Endodermal cell (in vitro differentiated cells): ENCODE measurements around the gene PC. TPM values are rescaled to one million over a fixed set of nuclear protein-coding genes. Genes with fewer than 3 reads are reported as not detected.

Experiments
- DNase-seq: peaks from one replicate; pipeline ENCODE4 v3.0.0-alpha.2; 2017
- H3K27ac ChIP-seq: 2 replicates; pipeline ENCODE4 v1.5.1; 2013; ENCODE audit warnings: mild to moderate bottlenecking, low read depth, low read length, moderate library complexity
- H3K27me3 ChIP-seq: 2 replicates; pipeline ENCODE4 v1.6.1; 2013; ENCODE audit warnings: mild to moderate bottlenecking, low read length, moderate library complexity; ENCODE audit not compliant: insufficient read depth, control insufficient read depth, poor library complexity, severe bottlenecking
- H3K36me3 ChIP-seq: 2 replicates; pipeline ENCODE4 v1.7.0; 2013; ENCODE audit warnings: mild to moderate bottlenecking, low read length, moderate library complexity; ENCODE audit not compliant: control insufficient read depth, insufficient read depth
- H3K4me1 ChIP-seq: one replicate; pipeline ENCODE4 v1.7.0; 2013; ENCODE audit warnings: low read length; ENCODE audit not compliant: control insufficient read depth, insufficient read depth
- H3K4me3 ChIP-seq: 2 replicates; pipeline ENCODE4 v1.5.1; 2013; ENCODE audit warnings: mild to moderate bottlenecking, low read length, moderate library complexity
- H3K9ac ChIP-seq: 2 replicates; pipeline ENCODE4 v1.6.1; 2013; ENCODE audit warnings: mild to moderate bottlenecking, low read length, moderate library complexity; ENCODE audit not compliant: poor library complexity, severe bottlenecking; ENCODE audit errors: extremely low read depth
- H3K9me3 ChIP-seq: 2 replicates; pipeline ENCODE4 v1.6.1; 2013; ENCODE audit warnings: mild to moderate bottlenecking, low read length, moderate library complexity; ENCODE audit not compliant: control insufficient read depth
- H3K27ac Mint-ChIP-seq: 2 replicates; pipeline ENCODE4 v1.8.0; 2020; ENCODE audit warnings: mixed read lengths
- H3K27me3 Mint-ChIP-seq: 2 replicates; pipeline ENCODE4 v1.8.0; 2021; ENCODE audit warnings: mild to moderate bottlenecking, mixed read lengths; ENCODE audit not compliant: insufficient read depth
- H3K36me3 Mint-ChIP-seq: 2 replicates; pipeline ENCODE4 v1.8.0; 2020; ENCODE audit warnings: low read depth, mixed read lengths
- H3K4me1 Mint-ChIP-seq: 2 replicates; pipeline ENCODE4 v1.8.0; 2020; ENCODE audit warnings: mixed read lengths
- H3K4me3 Mint-ChIP-seq: 2 replicates; pipeline ENCODE4 v1.8.0; 2020; ENCODE audit warnings: mild to moderate bottlenecking, moderate library complexity, mixed read lengths
- H3K9me3 Mint-ChIP-seq: 2 replicates; pipeline ENCODE4 v1.8.0; 2020; ENCODE audit warnings: mild to moderate bottlenecking, mixed read lengths
- WGBS, 2 experiments: methylation state at CpG; one replicate each; pipeline versions ENCODE4 v1.1.5 to v1.1.7; 2013; ENCODE audit warnings: missing lambda C conversion rate in 2 of 2, mixed read lengths in 1 of 2; ENCODE audit not compliant: insufficient coverage in 1 of 2, insufficient read length in 1 of 2; 5-methylcytosine and 5-hydroxymethylcytosine counted together
- total RNA-seq, 2 donors: library from RNA; stranded (reverse); fragmentation: NEBNext Ultra II Directional in 1 of 2; extraction: Animal tissue kit (Norgen Biotek cat#: 25700) in 1 of 2; gene quantifications; 2 replicates in 1 of 2; 3 replicates in 1 of 2; pipeline ENCODE4 v1.2.1, GENCODE V29; 2021
- TF ChIP-seq, protein P1 (sequence below): fragments of 200-600 bp; sonication (generic); conservative IDR thresholded peaks from 2 replicates; pipeline ENCODE4 v1.5.0; 2021; ENCODE audit warnings: antibody characterized with exemption, mild to moderate bottlenecking

The PC gene
- total RNA-seq, 2 donors from 2014 or later = 21.9 to 24.4 TPM

DNA sequence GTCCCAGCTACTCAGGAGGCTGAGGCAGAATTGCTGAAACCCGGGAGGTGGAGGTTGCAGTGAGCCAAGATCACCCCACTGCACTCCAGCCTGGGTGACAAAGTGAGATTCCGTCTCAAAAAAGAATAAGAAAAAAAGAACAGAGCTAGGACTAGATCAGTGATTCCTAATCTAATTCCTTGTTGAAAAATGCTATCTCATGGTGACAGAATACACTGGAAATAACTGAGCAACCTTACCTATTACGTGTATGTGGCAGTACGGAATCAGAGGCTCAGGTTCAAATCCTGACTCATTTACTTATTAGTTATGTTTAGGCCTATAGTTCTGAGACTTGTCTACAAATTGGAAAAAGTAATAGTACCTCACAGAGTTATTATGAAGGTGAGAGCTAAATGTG lies 134.5 kb downstream of the PC start:
- no peak overlapping the region for H3K4me3 ChIP-seq
- no peak overlapping the region for H3K27ac ChIP-seq
- Mint-ChIP-seq H3K36me3 (peaks cover 19% of the 10 kb centered on the region), H3K4me3 (no peak overlapping the region), H3K27ac (no peak overlapping the region), H3K9me3 (no peaks in the 10 kb centered on the region), H3K4me1 (peaks cover 16% of the 10 kb centered on the region), H3K27me3 (no peaks in the 10 kb centered on the region)
- WGBS, 2 experiments = 95 to 97% methylated on average over 3 to 4 of the region's 4 CpGs
- no peak overlapping the region for H3K9ac ChIP-seq
- H3K9me3 ChIP-seq = no peaks in the 10 kb centered on the region
- DNase-seq = no peak
- H3K4me1 ChIP-seq = peaks cover 10% of the 10 kb centered on the region
- H3K36me3 ChIP-seq = peaks cover 17% of the 10 kb centered on the region
- H3K27me3 ChIP-seq = no peaks in the 10 kb centered on the region
- TF ChIP-seq, protein P1, sequence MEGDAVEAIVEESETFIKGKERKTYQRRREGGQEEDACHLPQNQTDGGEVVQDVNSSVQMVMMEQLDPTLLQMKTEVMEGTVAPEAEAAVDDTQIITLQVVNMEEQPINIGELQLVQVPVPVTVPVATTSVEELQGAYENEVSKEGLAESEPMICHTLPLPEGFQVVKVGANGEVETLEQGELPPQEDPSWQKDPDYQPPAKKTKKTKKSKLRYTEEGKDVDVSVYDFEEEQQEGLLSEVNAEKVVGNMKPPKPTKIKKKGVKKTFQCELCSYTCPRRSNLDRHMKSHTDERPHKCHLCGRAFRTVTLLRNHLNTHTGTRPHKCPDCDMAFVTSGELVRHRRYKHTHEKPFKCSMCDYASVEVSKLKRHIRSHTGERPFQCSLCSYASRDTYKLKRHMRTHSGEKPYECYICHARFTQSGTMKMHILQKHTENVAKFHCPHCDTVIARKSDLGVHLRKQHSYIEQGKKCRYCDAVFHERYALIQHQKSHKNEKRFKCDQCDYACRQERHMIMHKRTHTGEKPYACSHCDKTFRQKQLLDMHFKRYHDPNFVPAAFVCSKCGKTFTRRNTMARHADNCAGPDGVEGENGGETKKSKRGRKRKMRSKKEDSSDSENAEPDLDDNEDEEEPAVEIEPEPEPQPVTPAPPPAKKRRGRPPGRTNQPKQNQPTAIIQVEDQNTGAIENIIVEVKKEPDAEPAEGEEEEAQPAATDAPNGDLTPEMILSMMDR = no peak

DNA sequence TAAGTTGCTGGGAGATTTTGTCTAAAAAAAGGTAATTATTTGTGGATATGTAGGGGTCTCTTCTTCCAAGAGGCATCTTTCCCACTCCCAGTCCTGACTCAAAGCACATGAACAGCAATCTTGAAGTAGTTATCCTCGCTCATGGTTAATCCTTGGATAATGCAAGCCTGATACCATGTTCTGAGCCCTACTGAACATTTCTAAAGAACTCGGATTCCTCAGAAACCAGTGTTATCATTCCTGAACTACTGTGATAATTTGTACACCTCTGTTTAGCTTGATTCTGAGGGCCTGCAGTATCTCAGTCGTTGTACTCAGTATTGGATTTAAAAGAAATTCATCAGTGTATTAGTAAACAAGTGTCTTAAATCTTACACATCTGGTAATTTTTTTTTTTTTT lies 137.3 kb downstream of the PC start:
- peaks cover 11% of the 10 kb centered on the region for H3K4me1 ChIP-seq
- no peak overlapping the region for H3K4me3 ChIP-seq
- H3K9me3 Mint-ChIP-seq = no peaks in the 10 kb centered on the region
- H3K27ac Mint-ChIP-seq = no peak overlapping the region
- H3K27me3 ChIP-seq = no peaks in the 10 kb centered on the region
- H3K4me3 Mint-ChIP-seq = no peak overlapping the region
- no peak overlapping the region for H3K27ac ChIP-seq
- no peaks in the 10 kb centered on the region for H3K9me3 ChIP-seq
- H3K9ac ChIP-seq = no peak overlapping the region
- peaks cover 24% of the 10 kb centered on the region for H3K4me1 Mint-ChIP-seq
- 95 to 100% methylated on average over 3 of the region's 3 CpGs for WGBS, 2 experiments
- no peak for DNase-seq
- H3K27me3 Mint-ChIP-seq = no peaks in the 10 kb centered on the region
- TF ChIP-seq, protein P1 = no peak
- H3K36me3 Mint-ChIP-seq = peaks cover 11% of the 10 kb centered on the region
- H3K36me3 ChIP-seq = peaks cover 10% of the 10 kb centered on the region

DNA sequence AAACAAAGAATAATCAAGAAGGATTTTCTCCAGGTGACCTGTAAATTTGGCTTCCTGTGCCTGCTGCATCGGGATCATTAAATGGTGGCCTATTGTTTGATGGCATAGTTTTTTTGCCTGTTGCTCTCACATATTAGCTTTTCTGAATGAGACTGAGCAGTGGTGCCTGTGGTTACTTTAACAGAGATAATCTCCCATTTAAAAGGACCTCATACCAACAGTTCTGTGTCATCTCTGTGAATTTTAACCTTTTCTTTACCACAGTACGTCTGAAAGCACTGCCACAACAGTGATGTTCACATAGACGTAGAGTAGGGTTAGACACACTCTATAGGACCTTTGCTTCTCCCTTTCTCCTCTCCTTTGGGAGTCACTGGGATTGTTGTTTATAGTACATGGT lies 137.8 kb downstream of the PC start:
- Mint-ChIP-seq H3K27ac (no peak overlapping the region), H3K4me1 (peaks cover 24% of the 10 kb centered on the region)

More for the DNA sequence above, 137.8 kb downstream of the PC start:
- Mint-ChIP-seq H3K9me3 (no peaks in the 10 kb centered on the region), H3K27me3 (no peaks in the 10 kb centered on the region), H3K4me3 (no peak overlapping the region), H3K36me3 (peaks cover 12% of the 10 kb centered on the region)
- TF ChIP-seq, protein P1 = no peak
- Histone ChIP-seq H3K36me3 (peaks cover 10% of the 10 kb centered on the region), H3K9ac (no peak overlapping the region), H3K4me3 (no peak overlapping the region), H3K9me3 (no peaks in the 10 kb centered on the region), H3K27me3 (no peaks in the 10 kb centered on the region), H3K27ac (no peak overlapping the region), H3K4me1 (peaks cover 11% of the 10 kb centered on the region)
- 43 to 98% methylated on average over 1 to 3 of the region's 3 CpGs for WGBS, 2 experiments
- DNase-seq = peak; percentile 22
